ENCODE data around the gene ADAM17. TPM values are rescaled to one million over a fixed set of nuclear protein-coding genes. Genes with fewer than 3 reads are reported as not detected.

Gene ADAM17
- polyA plus RNA-seq, 1 donor (not counting 4 experiments of a cell fraction or from before 2014, with no cell fraction given): 13.3 TPM

GRCh38 chr2:9466147-9466683 is 89.4 kb downstream of the ADAM17 start:
- Histone ChIP-seq H3K9me3 (ENCODE audit: control insufficient read depth, low read depth, low read length) (no peaks in the 10 kb centered on the region), H3K27me3 (ENCODE audit: control insufficient read depth, extremely low read depth, insufficient read depth, low read length) (no peaks in the 10 kb centered on the region), H3K36me3 (ENCODE audit: control insufficient read depth in 2 of 2, extremely low read depth in 1 of 2, insufficient read depth in 2 of 2, low read length in 2 of 2) (peaks cover 7 to 15% of the 10 kb centered on the region in 2 experiments), H3K4me1 (ENCODE audit: control insufficient read depth, extremely low read depth, insufficient read depth, low read length) (no peaks in the 10 kb centered on the region), H3K79me2 (ENCODE audit: control insufficient read depth, insufficient read depth, low read length) (no peaks in the 10 kb centered on the region), H4K20me1 (ENCODE audit: control insufficient read depth, extremely low read depth, insufficient read depth, low read length) (no peaks in the 10 kb centered on the region), H2AFZ (ENCODE audit: control insufficient read depth, low read length) (no peak overlapping the region), H3K27ac (ENCODE audit: control insufficient read depth, insufficient read depth, low read length) (no peak overlapping the region), H3K9ac (ENCODE audit: control insufficient read depth, extremely low read depth, insufficient read depth, low read length) (no peak overlapping the region), H3K9me1 (ENCODE audit: control insufficient read depth, extremely low read depth, insufficient read depth, low read length) (no peaks in the 10 kb centered on the region), H3K4me3 (ENCODE audit: control insufficient read depth in 2 of 3, extremely low read depth in 1 of 3, insufficient read depth in 2 of 3, low read depth in 1 of 3, low read length in 3 of 3) (no peak overlapping the region), H3K4me2 (ENCODE audit: control insufficient read depth, extremely low read depth, insufficient read depth, low read depth, low read length) (no peak overlapping the region)
- no peak for TF ChIP-seq EZH2 (IDR thresholded peaks at IDR 0.05; ENCODE audit: low read length)
- no peak for TF ChIP-seq CTCF (optimal IDR thresholded peaks at IDR 0.05 in 1 of 3, IDR thresholded peaks at IDR 0.05 in 1 of 3, conservative IDR thresholded peaks at IDR 0.05 in 1 of 3; ENCODE audit: extremely low read depth in 1 of 3, insufficient read depth in 2 of 3, low read length in 3 of 3)
- FAIRE-seq (no peak), DNase-seq (ENCODE audit: low read depth, low spot score) (no peak)
- dilution Hi-C loops (cut with MboI; ENCODE audit: extremely low pct_ligation_motif_present, low sequenced_read_pairs): no loop called here

GRCh38 chr2:9465170-9465569 is 90.5 kb downstream of the ADAM17 start:
- dilution Hi-C loops (cut with MboI; ENCODE audit: extremely low pct_ligation_motif_present, low sequenced_read_pairs): no loop called here
- Histone ChIP-seq H3K27me3 (ENCODE audit: control insufficient read depth, extremely low read depth, insufficient read depth, low read length) (no peaks in the 10 kb centered on the region), H3K9me3 (ENCODE audit: control insufficient read depth, low read depth, low read length) (no peaks in the 10 kb centered on the region), H4K20me1 (ENCODE audit: control insufficient read depth, extremely low read depth, insufficient read depth, low read length) (no peaks in the 10 kb centered on the region), H3K4me1 (ENCODE audit: control insufficient read depth, extremely low read depth, insufficient read depth, low read length) (no peaks in the 10 kb centered on the region), H3K27ac (ENCODE audit: control insufficient read depth, insufficient read depth, low read length) (no peak overlapping the region), H2AFZ (ENCODE audit: control insufficient read depth, low read length) (no peak overlapping the region), H3K9me1 (ENCODE audit: control insufficient read depth, extremely low read depth, insufficient read depth, low read length) (no peaks in the 10 kb centered on the region), H3K4me2 (ENCODE audit: control insufficient read depth, extremely low read depth, insufficient read depth, low read depth, low read length) (no peak overlapping the region), H3K9ac (ENCODE audit: control insufficient read depth, extremely low read depth, insufficient read depth, low read length) (no peak overlapping the region), H3K4me3 (ENCODE audit: control insufficient read depth in 2 of 3, extremely low read depth in 1 of 3, insufficient read depth in 2 of 3, low read depth in 1 of 3, low read length in 3 of 3) (no peak overlapping the region), H3K79me2 (ENCODE audit: control insufficient read depth, insufficient read depth, low read length) (no peaks in the 10 kb centered on the region), H3K36me3 (ENCODE audit: control insufficient read depth in 2 of 2, extremely low read depth in 1 of 2, insufficient read depth in 2 of 2, low read length in 2 of 2) (peaks cover 7 to 14% of the 10 kb centered on the region in 2 experiments)
- no peak for TF ChIP-seq CTCF (optimal IDR thresholded peaks at IDR 0.05 in 1 of 3, IDR thresholded peaks at IDR 0.05 in 1 of 3, conservative IDR thresholded peaks at IDR 0.05 in 1 of 3; ENCODE audit: extremely low read depth in 1 of 3, insufficient read depth in 2 of 3, low read length in 3 of 3)
- no peak for TF ChIP-seq EZH2 (IDR thresholded peaks at IDR 0.05; ENCODE audit: low read length)
- FAIRE-seq (no peak), DNase-seq (ENCODE audit: low read depth, low spot score) (no peak)

Measured in keratinocyte (primary cell).